ENCODE results near the gene ERF.

Gene ERF

GRCh38 chr19:42214810-42215485 lies 40.0 kb downstream of the ERF start:
- peaks cover 38% of the 10 kb centered on the region for H3K36me3 ChIP-seq (ENCODE audit: insufficient read depth, insufficient read length, low read length)
- no peak overlapping the region for H3K9ac ChIP-seq (ENCODE audit: insufficient read length, low read depth)
- DNase-seq (ENCODE audit: low read depth, low spot score), result no peak
- no peak for TF ChIP-seq ZNF274 (IDR thresholded peaks at IDR 0.05; ENCODE audit: low read depth, low read length)
- TF ChIP-seq SUZ12 (IDR thresholded peaks at IDR 0.05; ENCODE audit: extremely low read depth, insufficient read depth, insufficient read length), result no peak
- TF ChIP-seq YY1 (IDR thresholded peaks at IDR 0.05; ENCODE audit: insufficient read depth, insufficient read length), result no peak
- H3K27me3 ChIP-seq (ENCODE audit: insufficient read depth, insufficient read length), result no peaks in the 10 kb centered on the region
- H3K9me3 ChIP-seq (ENCODE audit: insufficient read depth, low read length), result no peaks in the 10 kb centered on the region
- H3K4me3 ChIP-seq (ENCODE audit: insufficient read length, low read depth), result no peak overlapping the region
- H3K4me1 ChIP-seq (ENCODE audit: insufficient read depth, insufficient read length), result peaks cover 11% of the 10 kb centered on the region

DNA sequence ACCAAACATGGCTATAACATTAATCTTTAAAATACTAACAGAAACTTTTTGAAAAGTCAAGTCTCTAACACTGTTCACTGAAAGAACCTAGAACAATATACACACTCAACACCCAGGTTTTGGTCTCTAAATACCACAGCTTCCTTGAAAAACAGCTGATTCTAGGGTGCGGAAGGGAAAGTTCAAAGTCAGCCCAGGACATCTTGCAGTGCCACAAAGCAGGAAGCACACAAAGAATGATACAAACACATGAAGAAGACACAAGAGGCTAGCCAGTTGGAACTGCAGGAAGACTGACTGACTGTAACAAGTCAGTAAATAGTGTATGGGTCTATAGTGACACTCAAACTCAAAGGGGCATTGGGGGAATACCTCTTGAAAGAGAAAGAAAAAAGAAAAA lies 42.0 kb downstream of the ERF start:
- Histone ChIP-seq H3K4me1 (ENCODE audit: insufficient read depth, insufficient read length) (peaks cover 6% of the 10 kb centered on the region), H3K4me3 (ENCODE audit: insufficient read length, low read depth) (no peak overlapping the region), H3K9me3 (ENCODE audit: insufficient read depth, low read length) (no peaks in the 10 kb centered on the region), H3K36me3 (ENCODE audit: insufficient read depth, insufficient read length, low read length) (peaks cover 57% of the 10 kb centered on the region), H3K9ac (ENCODE audit: insufficient read length, low read depth) (no peak overlapping the region), H3K27me3 (ENCODE audit: insufficient read depth, insufficient read length) (no peaks in the 10 kb centered on the region)
- DNase-seq (ENCODE audit: low read depth, low spot score), result no peak
- no peak for TF ChIP-seq YY1 (IDR thresholded peaks at IDR 0.05; ENCODE audit: insufficient read depth, insufficient read length)
- no peak for TF ChIP-seq SUZ12 (IDR thresholded peaks at IDR 0.05; ENCODE audit: extremely low read depth, insufficient read depth, insufficient read length)
- TF ChIP-seq ZNF274 (IDR thresholded peaks at IDR 0.05; ENCODE audit: low read depth, low read length), result no peak

- H3K9me3 ChIP-seq (ENCODE audit: insufficient read depth, low read length), result no peaks in the 10 kb centered on the region
- no peak overlapping the region for H3K4me3 ChIP-seq (ENCODE audit: insufficient read length, low read depth)
- no peak for TF ChIP-seq SUZ12 (IDR thresholded peaks at IDR 0.05; ENCODE audit: extremely low read depth, insufficient read depth, insufficient read length)
- no peak for TF ChIP-seq YY1 (IDR thresholded peaks at IDR 0.05; ENCODE audit: insufficient read depth, insufficient read length)
- no peak for TF ChIP-seq ZNF274 (IDR thresholded peaks at IDR 0.05; ENCODE audit: low read depth, low read length)
- no peak overlapping the region for H3K9ac ChIP-seq (ENCODE audit: insufficient read length, low read depth)
- no peaks in the 10 kb centered on the region for H3K27me3 ChIP-seq (ENCODE audit: insufficient read depth, insufficient read length)
- no peak for DNase-seq (ENCODE audit: low read depth, low spot score)
- peaks cover 59% of the 10 kb centered on the region for H3K36me3 ChIP-seq (ENCODE audit: insufficient read depth, insufficient read length, low read length)
- peaks cover 4% of the 10 kb centered on the region for H3K4me1 ChIP-seq (ENCODE audit: insufficient read depth, insufficient read length)
Observed at GRCh38 chr19:42208612-42209011, 46.3 kb downstream of the ERF start.

DNA sequence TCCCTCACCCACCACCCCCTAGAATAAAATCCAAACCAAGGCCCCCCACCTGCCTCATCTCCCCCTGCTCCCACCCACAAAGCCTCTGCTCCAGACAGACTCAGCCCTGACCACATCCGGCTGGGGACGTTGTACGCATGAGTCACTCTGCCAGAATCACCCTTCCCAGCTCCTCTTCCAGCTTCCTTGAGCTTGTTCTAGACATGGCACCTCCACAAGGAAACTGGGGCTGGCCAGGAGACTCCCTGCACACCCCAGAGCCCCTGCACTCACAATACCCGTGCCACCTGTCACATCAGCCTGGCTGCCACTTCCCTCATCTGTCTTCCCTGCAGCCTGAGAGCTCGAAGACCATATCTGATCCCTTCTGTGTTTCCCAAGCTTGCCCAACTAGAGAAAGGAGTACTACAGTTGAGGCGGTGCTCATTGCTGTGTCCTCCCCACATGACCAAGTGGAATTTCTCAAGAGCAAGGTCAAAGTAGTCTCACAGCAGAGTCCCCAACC lies 47.1 kb downstream of the ERF start:
- Histone ChIP-seq H3K27me3 (ENCODE audit: insufficient read depth, insufficient read length) (no peaks in the 10 kb centered on the region), H3K9me3 (ENCODE audit: insufficient read depth, low read length) (no peaks in the 10 kb centered on the region), H3K4me3 (ENCODE audit: insufficient read length, low read depth) (no peak overlapping the region), H3K4me1 (ENCODE audit: insufficient read depth, insufficient read length) (peaks cover 4% of the 10 kb centered on the region), H3K36me3 (ENCODE audit: insufficient read depth, insufficient read length, low read length) (peaks cover 59% of the 10 kb centered on the region), H3K9ac (ENCODE audit: insufficient read length, low read depth) (no peak overlapping the region)
- TF ChIP-seq SUZ12 (IDR thresholded peaks at IDR 0.05; ENCODE audit: extremely low read depth, insufficient read depth, insufficient read length) (no peak), YY1 (IDR thresholded peaks at IDR 0.05; ENCODE audit: insufficient read depth, insufficient read length) (no peak), ZNF274 (IDR thresholded peaks at IDR 0.05; ENCODE audit: low read depth, low read length) (no peak)
- no peak for DNase-seq (ENCODE audit: low read depth, low spot score)

GRCh38 chr19:42206871-42207755 lies 47.8 kb downstream of the ERF start:
- Histone ChIP-seq H3K9me3 (ENCODE audit: insufficient read depth, low read length) (no peaks in the 10 kb centered on the region), H3K4me3 (ENCODE audit: insufficient read length, low read depth) (no peak overlapping the region), H3K27me3 (ENCODE audit: insufficient read depth, insufficient read length) (no peaks in the 10 kb centered on the region), H3K4me1 (ENCODE audit: insufficient read depth, insufficient read length) (peaks cover 4% of the 10 kb centered on the region), H3K36me3 (ENCODE audit: insufficient read depth, insufficient read length, low read length) (peaks cover 63% of the 10 kb centered on the region), H3K9ac (ENCODE audit: insufficient read length, low read depth) (no peak overlapping the region)
- TF ChIP-seq SUZ12 (IDR thresholded peaks at IDR 0.05; ENCODE audit: extremely low read depth, insufficient read depth, insufficient read length), result no peak
- no peak for TF ChIP-seq ZNF274 (IDR thresholded peaks at IDR 0.05; ENCODE audit: low read depth, low read length)
- TF ChIP-seq YY1 (IDR thresholded peaks at IDR 0.05; ENCODE audit: insufficient read depth, insufficient read length), result no peak
- no peak for DNase-seq (ENCODE audit: low read depth, low spot score)

DNA sequence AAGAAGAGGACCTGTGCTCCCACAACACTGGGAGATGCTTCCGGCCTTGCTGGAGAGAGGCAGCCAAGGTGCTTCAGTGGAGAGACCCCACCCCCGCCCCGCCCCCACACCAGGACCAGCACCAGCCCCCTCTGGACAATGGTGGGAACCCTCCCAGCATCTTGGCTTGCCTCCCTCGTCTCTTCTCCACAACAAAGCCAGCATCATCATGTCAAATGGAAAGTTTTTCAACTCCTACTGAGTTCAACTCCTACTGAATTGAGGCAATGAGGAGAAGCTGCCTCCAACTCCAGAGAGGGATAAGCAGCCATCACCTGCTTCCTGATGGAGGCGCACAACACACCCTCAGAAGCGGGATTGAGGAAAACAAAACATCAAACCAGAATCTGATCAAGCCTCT lies 50.3 kb downstream of the ERF start:
- no peak overlapping the region for H3K4me3 ChIP-seq (ENCODE audit: insufficient read length, low read depth)
- no peak for DNase-seq (ENCODE audit: low read depth, low spot score)
- peaks cover 75% of the 10 kb centered on the region for H3K36me3 ChIP-seq (ENCODE audit: insufficient read depth, insufficient read length, low read length)
- H3K9me3 ChIP-seq (ENCODE audit: insufficient read depth, low read length), result no peaks in the 10 kb centered on the region
- peaks cover 7% of the 10 kb centered on the region for H3K4me1 ChIP-seq (ENCODE audit: insufficient read depth, insufficient read length)
- no peak overlapping the region for H3K9ac ChIP-seq (ENCODE audit: insufficient read length, low read depth)
- H3K27me3 ChIP-seq (ENCODE audit: insufficient read depth, insufficient read length), result no peaks in the 10 kb centered on the region
- TF ChIP-seq ZNF274 (IDR thresholded peaks at IDR 0.05; ENCODE audit: low read depth, low read length), result no peak
- no peak for TF ChIP-seq SUZ12 (IDR thresholded peaks at IDR 0.05; ENCODE audit: extremely low read depth, insufficient read depth, insufficient read length)
- no peak for TF ChIP-seq YY1 (IDR thresholded peaks at IDR 0.05; ENCODE audit: insufficient read depth, insufficient read length)

- H3K4me1 ChIP-seq (ENCODE audit: insufficient read depth, insufficient read length), result peaks cover 9% of the 10 kb centered on the region
- no peak for DNase-seq (ENCODE audit: low read depth, low spot score)
- H3K4me3 ChIP-seq (ENCODE audit: insufficient read length, low read depth), result no peak overlapping the region
- no peak overlapping the region for H3K9ac ChIP-seq (ENCODE audit: insufficient read length, low read depth)
- no peaks in the 10 kb centered on the region for H3K9me3 ChIP-seq (ENCODE audit: insufficient read depth, low read length)
- peaks cover 77% of the 10 kb centered on the region for H3K36me3 ChIP-seq (ENCODE audit: insufficient read depth, insufficient read length, low read length)
- no peaks in the 10 kb centered on the region for H3K27me3 ChIP-seq (ENCODE audit: insufficient read depth, insufficient read length)
- no peak for TF ChIP-seq YY1 (IDR thresholded peaks at IDR 0.05; ENCODE audit: insufficient read depth, insufficient read length)
- no peak for TF ChIP-seq ZNF274 (IDR thresholded peaks at IDR 0.05; ENCODE audit: low read depth, low read length)
- no peak for TF ChIP-seq SUZ12 (IDR thresholded peaks at IDR 0.05; ENCODE audit: extremely low read depth, insufficient read depth, insufficient read length)
Observed at GRCh38 chr19:42203700-42204099, 51.2 kb downstream of the ERF start.

All from NT2/D1 (cell line).